ENCODE data around the gene NAT16. TPM values are rescaled to one million over a fixed set of nuclear protein-coding genes. Genes with fewer than 3 reads are reported as not detected.

NAT16 gene
- polyA plus RNA-seq, 1 experiment = 0.02 TPM

DNA sequence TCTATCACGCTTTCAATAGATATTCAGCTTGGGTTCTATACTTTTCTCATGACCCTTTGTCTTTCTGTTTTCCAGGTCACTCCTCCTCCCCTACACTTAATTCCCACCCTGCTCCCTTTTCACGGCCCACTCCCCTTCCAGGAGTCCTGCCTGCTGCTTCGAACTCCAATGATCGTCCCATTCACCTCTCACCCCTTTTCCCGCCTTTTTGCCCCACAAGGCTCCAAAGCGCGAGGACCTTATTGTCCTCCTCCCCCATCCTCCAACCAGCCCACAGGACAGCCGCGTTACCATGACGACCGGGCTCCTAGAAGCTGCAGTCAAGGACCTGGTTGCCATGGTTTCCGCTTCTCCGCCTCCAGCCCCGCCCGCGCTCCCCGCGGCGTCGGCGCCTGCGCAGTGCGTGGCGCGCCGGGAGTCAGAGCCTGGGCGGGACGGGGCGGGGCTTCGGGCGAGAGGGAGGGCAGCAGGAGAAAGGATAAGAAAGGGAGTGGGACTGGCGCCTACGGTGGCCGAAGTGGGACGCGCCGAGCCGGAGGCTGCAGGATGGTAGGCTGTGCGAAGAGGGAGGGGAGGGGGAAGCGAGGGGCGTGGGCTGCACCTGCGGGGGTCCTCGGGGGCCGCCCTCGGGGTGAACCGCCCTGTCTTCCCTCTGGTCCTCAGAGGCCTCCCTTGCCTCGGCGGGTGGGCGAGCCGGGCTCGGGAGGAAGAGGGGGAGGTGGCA is 26.0 kb downstream of the NAT16 start, which contains the start of gene AP1S1:
Gene AP1S1 (plus strand): TSS at position 508 of the 724 bp plus-strand sequence. CDS start 39 bp downstream, at position 547.
- CTCF ChIA-PET = interaction anchor here (0.5 to 3.1 kb wide), 4 partner anchors 10 to 137 kb away, joined by 3 to 39 read pairs (median 4); no protein-coding TSS in a partner anchor
- Histone ChIP-seq H3K27me3 (ENCODE audit: control insufficient read depth, insufficient read depth, low read length) (peaks cover 4% of the 10 kb centered on the region), H3K9me3 (ENCODE audit: control insufficient read depth, insufficient read depth, low read length) (no peaks in the 10 kb centered on the region), H3K4me3 (ENCODE audit: low read depth, low read length) (peak within 1 kb of the TSS; percentile 82), H3K27ac (ENCODE audit: low read depth, low read length) (peak within 1 kb of the TSS; percentile 52)
- POLR2A ChIA-PET = interaction anchor here (1.5 kb wide), 1 partner anchor 9 kb away, joined by 4 read pairs; no protein-coding TSS in a partner anchor
- TF ChIP-seq CTCF (IDR thresholded peaks at IDR 0.05; ENCODE audit: low read depth, low read length) = no peak
- peak; percentile 83 for DNase-seq (ENCODE audit: low read depth, low spot score)

DNA sequence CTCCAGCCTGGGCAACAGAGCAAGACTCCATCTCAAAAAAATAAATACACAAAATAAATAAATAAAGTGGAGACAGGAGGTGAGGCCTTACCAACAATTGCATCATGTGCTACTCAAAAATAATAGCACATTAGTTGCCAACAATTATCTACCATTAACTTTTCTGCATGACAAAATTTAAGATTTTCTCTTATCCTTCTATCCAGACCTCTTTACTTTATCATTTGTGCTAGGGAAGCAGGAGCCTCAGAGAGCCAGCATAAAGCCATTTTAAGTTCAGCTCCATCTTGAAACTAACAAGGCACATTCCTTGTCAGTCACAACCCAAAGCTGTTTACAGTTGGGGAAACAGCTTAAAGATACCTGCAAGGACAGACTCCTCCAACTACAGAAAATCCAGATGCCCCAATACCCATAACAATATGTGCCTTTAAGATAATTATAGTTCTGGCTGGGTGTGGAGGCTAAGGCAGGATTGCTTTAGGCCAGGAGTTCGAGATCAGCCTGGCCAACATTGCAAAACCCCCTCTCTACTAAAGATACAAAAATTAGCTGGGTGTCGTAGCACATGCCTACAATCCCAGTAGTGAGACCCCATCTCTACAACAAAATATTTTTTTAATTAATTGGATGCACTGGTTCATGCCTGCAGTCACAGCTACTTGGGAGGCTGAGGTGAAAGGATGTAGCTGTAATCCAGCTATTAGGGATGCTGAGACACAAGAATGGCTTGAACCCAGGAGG is 28.0 kb downstream of the NAT16 start:
- Histone ChIP-seq H3K27me3 (ENCODE audit: control insufficient read depth, insufficient read depth, low read length) (peaks cover 7% of the 10 kb centered on the region), H3K27ac (ENCODE audit: low read depth, low read length) (no peak overlapping the region), H3K9me3 (ENCODE audit: control insufficient read depth, insufficient read depth, low read length) (no peaks in the 10 kb centered on the region), H3K4me3 (ENCODE audit: low read depth, low read length) (no peak overlapping the region)
- ChIA-PET POLR2A (no interaction called here), CTCF (interaction anchor here (0.6 to 3.1 kb wide), 3 partner anchors 8 to 446 kb away, joined by 3 to 39 read pairs (median 5); partner anchors contain the start of gene POP7)
- no peak for TF ChIP-seq CTCF (IDR thresholded peaks at IDR 0.05; ENCODE audit: low read depth, low read length)
- no peak for DNase-seq (ENCODE audit: low read depth, low spot score)

GRCh38 chr7:101140746-101141382 is 39.2 kb downstream of the NAT16 start:
- Histone ChIP-seq H3K27ac (ENCODE audit: low read depth, low read length) (no peak overlapping the region), H3K4me3 (ENCODE audit: low read depth, low read length) (no peak overlapping the region), H3K27me3 (ENCODE audit: control insufficient read depth, insufficient read depth, low read length) (no peaks in the 10 kb centered on the region), H3K9me3 (ENCODE audit: control insufficient read depth, insufficient read depth, low read length) (no peaks in the 10 kb centered on the region)
- no peak for DNase-seq (ENCODE audit: low read depth, low spot score)
- ChIA-PET POLR2A (interaction anchor here (0.6 kb wide), 1 partner anchor 84 kb away, joined by 5 read pairs; no protein-coding TSS in a partner anchor), CTCF (interaction anchor here (0.6 to 6.7 kb wide), 9 partner anchors 25 to 251 kb away, joined by 3 to 262 read pairs (median 4); partner anchors contain the start of genes FIS1, UFSP1 and VGF)
- TF ChIP-seq CTCF (IDR thresholded peaks at IDR 0.05; ENCODE audit: low read depth, low read length) = no peak

DNA sequence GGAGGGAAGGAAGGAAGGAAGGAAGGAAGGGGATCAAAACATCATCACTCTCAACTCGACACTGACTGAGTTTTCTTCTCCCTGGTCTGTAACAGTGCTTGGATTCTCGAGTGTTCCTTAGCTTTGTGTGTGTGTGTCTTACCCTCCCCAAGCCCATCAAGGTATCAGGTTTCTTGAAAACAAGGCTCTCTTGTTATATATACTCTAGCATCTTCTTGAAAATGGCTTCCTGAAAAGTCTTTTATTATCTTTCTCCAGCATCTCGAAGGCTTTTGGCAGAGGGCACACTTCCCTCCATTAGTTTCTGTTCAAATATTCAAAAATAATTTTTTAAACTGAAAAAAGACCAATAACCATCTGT is 39.8 kb downstream of the NAT16 start:
- Histone ChIP-seq H3K27ac (ENCODE audit: low read depth, low read length) (peak overlapping the region; percentile 22), H3K27me3 (ENCODE audit: control insufficient read depth, insufficient read depth, low read length) (no peaks in the 10 kb centered on the region), H3K4me3 (ENCODE audit: low read depth, low read length) (no peak overlapping the region), H3K9me3 (ENCODE audit: control insufficient read depth, insufficient read depth, low read length) (no peaks in the 10 kb centered on the region)
- ChIA-PET CTCF (interaction anchor here (0.9 to 6.7 kb wide), 6 partner anchors 25 to 143 kb away, joined by 3 to 262 read pairs (median 5); partner anchors contain the start of genes FIS1 and VGF), POLR2A (no interaction called here)
- DNase-seq (ENCODE audit: low read depth, low spot score) = no peak
- no peak for TF ChIP-seq CTCF (IDR thresholded peaks at IDR 0.05; ENCODE audit: low read depth, low read length)

Measured in AG04450 (cell line).